ENCODE data around the gene SBK2. TPM values are rescaled to one million over a fixed set of nuclear protein-coding genes. Genes with fewer than 3 reads are reported as not detected.

The SBK2 gene
- total RNA-seq, 4 donors from 2014 or later = not detected

- Histone ChIP-seq H3K4me1 (peaks cover 3 to 8% (median 6%) of the 10 kb centered on the region in 3 donors), H3K9me3 (no peaks in the 10 kb centered on the region), H3K4me3 (no peak overlapping the region), H3K36me3 (no peaks in the 10 kb centered on the region), H3K27ac (no peak overlapping the region), H3K27me3 (peaks cover 0 to 31% (median 0%) of the 10 kb centered on the region in 4 donors)
- WGBS, 2 donors = 86 to 88% methylated on average over 16 of the region's 26 CpGs
- intact Hi-C loops (cut with DNase I) = no loop called here
- no peak for TF ChIP-seq POLR2A (IDR thresholded peaks at IDR 0.05)
- TF ChIP-seq, protein P1, sequence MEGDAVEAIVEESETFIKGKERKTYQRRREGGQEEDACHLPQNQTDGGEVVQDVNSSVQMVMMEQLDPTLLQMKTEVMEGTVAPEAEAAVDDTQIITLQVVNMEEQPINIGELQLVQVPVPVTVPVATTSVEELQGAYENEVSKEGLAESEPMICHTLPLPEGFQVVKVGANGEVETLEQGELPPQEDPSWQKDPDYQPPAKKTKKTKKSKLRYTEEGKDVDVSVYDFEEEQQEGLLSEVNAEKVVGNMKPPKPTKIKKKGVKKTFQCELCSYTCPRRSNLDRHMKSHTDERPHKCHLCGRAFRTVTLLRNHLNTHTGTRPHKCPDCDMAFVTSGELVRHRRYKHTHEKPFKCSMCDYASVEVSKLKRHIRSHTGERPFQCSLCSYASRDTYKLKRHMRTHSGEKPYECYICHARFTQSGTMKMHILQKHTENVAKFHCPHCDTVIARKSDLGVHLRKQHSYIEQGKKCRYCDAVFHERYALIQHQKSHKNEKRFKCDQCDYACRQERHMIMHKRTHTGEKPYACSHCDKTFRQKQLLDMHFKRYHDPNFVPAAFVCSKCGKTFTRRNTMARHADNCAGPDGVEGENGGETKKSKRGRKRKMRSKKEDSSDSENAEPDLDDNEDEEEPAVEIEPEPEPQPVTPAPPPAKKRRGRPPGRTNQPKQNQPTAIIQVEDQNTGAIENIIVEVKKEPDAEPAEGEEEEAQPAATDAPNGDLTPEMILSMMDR (IDR thresholded peaks at IDR 0.05) = no peak
- DNase-seq = no peak
These were observed 5.9 kb downstream of the SBK2 start for GRCh38 chr19:55530996-55531395.

- Histone ChIP-seq H3K9me3 (no peaks in the 10 kb centered on the region), H3K27me3 (peaks cover 0 to 44% (median 0%) of the 10 kb centered on the region in 4 donors), H3K27ac (no peak overlapping the region), H3K4me1 (peaks cover 3 to 14% (median 8%) of the 10 kb centered on the region in 3 donors), H3K4me3 (no peak overlapping the region), H3K36me3 (no peaks in the 10 kb centered on the region)
- no peak for DNase-seq
- intact Hi-C loops (cut with DNase I) = no loop called here
- WGBS, 2 donors = 89 to 90% methylated on average over 20 to 24 of the region's 56 CpGs
- TF ChIP-seq, protein P1 (IDR thresholded peaks at IDR 0.05) = no peak
- no peak for TF ChIP-seq POLR2A (IDR thresholded peaks at IDR 0.05)
These were observed 7.2 kb downstream of the SBK2 start for GRCh38 chr19:55529636-55530234.

- H3K36me3 ChIP-seq = no peaks in the 10 kb centered on the region
- TF ChIP-seq POLR2A (IDR thresholded peaks at IDR 0.05) = no peak
- TF ChIP-seq, protein P1 (IDR thresholded peaks at IDR 0.05) = no peak
- no peak overlapping the region for H3K4me3 ChIP-seq
- H3K9me3 ChIP-seq = no peaks in the 10 kb centered on the region
- H3K27ac ChIP-seq = no peak overlapping the region
- H3K27me3 ChIP-seq = peaks cover 0 to 55% (median 0%) of the 10 kb centered on the region in 4 donors
- peaks cover 3 to 14% (median 8%) of the 10 kb centered on the region in 3 donors for H3K4me1 ChIP-seq
- intact Hi-C loops (cut with DNase I) = no loop called here
- DNase-seq = no peak
- WGBS, 2 donors = 37 to 55% methylated on average over 3 to 11 of the region's 15 CpGs
These were observed 8.7 kb downstream of the SBK2 start for GRCh38 chr19:55528030-55528803.

DNA sequence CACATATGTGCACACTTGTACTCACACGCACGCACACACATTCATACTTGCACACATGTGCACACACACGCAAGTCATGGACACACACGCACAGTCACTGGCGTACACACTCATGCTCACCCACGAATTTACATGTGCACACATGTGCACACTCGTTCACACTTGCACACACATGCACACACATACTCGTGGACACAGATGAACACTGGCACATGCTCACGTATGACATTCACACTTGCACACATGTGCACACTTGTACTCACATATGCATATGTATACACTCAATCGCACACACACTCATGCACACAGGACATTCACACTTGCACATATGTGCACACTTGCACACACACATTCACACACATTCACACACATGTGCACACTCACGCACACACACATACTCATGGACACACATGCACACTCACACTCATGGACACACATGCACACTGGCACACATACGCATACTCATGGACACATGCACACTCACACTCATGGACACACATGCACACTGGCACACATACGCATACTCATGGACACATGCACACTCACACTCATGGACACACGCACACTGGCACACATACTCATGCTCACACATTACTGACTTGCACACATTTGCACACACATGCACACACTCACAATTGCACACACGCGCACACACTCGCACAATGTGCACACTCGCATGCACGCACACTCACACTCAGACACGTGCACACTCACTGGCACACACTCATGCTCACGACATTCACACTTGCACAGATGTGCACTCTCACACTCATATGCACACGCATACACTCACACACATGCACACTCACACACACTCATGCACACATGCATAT, 9.5 kb downstream of the SBK2 start:
- Histone ChIP-seq H3K27me3 (peaks cover 0 to 59% (median 0%) of the 10 kb centered on the region in 4 donors), H3K36me3 (no peaks in the 10 kb centered on the region), H3K4me1 (peaks cover 3 to 14% (median 8%) of the 10 kb centered on the region in 3 donors), H3K4me3 (no peak overlapping the region), H3K27ac (no peak overlapping the region), H3K9me3 (no peaks in the 10 kb centered on the region)
- DNase-seq = no peak
- intact Hi-C loops (cut with DNase I) = no loop called here
- TF ChIP-seq, protein P1 (IDR thresholded peaks at IDR 0.05) = no peak
- TF ChIP-seq POLR2A (IDR thresholded peaks at IDR 0.05) = no peak
- WGBS, 2 donors = 77 to 78% methylated on average over 22 of the region's 22 CpGs

Measured in esophagus squamous epithelium (tissue), 5 donors.